Pulmonary artery endothelial cell (primary cell): ENCODE data around the gene SMG9. TPM values are rescaled to one million over a fixed set of nuclear protein-coding genes. Genes with fewer than 3 reads are reported as not detected.

Source experiments
- DNase-seq: peaks from one replicate; pipeline ENCODE4 v3.0.0-alpha.2; 2011; ENCODE audit warnings: low read depth, low spot score
- total RNA-seq: library from RNA; depleted of rRNA; stranded (reverse); fragments of >200 nt; gene quantifications from 2 replicates; pipeline ENCODE4 v1.2.3, GENCODE V29; 2014

The SMG9 gene
- total RNA-seq, 1 donor from 2014 or later, result 5.9 TPM

- no peak for DNase-seq
Observed at GRCh38 chr19:43754253-43754502, 584 bp downstream of the SMG9 start.

DNA sequence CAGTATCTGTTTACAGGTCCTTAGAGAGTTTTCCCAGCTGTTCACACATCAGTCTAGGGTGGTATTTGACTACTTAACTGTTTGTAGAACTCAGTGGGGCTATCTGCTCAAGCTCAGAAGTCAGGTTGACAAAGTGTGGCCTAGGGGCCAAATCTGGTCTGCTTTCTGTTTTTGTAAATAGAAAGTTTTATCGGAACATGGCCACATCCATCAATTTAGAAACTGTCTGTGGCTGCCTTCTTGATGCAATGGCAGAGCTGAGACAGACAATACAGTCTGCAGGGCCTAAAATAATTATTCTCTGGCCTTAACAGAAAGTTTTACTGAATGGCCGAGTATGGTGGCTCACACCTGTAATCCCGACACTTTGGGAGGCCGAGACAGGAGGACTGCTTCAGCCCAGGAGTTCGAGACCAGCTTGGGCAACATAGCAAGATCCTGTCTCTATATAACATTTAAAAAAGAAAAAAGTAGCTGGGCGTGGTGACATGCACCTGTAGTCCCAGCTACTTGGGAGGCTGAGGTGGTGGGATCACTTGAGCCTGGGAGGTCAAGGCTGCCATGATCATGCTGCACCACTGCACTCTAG is 2.4 kb downstream of the SMG9 start:
- no peak for DNase-seq

DNA sequence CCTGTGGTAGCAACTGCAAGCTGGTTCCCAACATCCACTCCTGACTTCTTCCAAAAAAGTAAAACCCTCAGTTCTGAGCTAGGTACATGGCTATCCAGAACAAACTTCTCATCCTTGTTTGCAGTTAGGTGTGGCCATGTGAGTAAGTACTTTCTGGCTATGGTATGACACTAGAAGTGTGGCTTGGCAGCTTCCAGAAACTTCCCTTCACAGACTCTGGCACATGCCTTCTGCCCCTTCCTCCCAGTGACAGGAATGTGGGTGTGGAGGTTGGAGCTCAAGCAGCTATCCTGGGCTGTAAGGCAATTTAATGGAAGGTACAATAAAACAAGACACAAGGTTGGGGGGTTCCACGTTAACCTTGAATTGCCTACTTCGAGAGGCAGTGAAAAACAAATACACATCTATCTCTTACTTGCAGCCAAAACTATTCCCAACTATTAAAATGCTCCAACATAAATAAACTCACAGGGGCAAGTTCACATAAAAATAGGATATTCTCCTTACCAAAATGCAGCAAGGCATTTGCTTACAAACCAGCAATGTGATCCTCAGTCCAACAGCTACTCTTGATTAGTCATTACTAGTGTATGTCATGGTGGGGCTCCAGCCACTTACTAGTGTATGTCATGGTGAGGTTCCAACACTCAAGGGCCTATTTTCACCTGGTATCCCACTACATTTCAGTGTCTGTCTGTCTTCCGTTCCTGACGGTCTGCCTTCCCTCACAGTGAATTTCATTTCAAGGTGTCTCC is 3.1 kb downstream of the SMG9 start:
- no peak for DNase-seq

DNA sequence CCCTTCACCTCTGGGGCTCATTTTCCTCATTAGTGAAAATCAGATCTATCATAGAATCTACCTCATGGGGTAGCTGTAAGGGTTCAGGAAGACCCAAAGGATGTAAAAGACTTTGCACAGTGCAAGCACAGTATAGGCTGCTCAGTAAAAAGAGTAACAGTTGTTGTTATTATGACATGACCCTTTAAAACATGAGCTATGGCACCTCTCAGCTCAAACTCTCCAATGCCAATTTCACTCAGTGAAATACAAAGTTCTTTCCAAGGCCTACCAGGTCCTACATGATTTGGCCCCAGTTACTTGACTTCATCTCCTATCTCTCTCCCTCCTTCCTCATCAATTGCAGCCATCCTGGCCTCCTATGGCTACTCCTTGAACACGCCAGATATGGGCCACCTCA is 4.9 kb downstream of the SMG9 start:
- no peak for DNase-seq

DNA sequence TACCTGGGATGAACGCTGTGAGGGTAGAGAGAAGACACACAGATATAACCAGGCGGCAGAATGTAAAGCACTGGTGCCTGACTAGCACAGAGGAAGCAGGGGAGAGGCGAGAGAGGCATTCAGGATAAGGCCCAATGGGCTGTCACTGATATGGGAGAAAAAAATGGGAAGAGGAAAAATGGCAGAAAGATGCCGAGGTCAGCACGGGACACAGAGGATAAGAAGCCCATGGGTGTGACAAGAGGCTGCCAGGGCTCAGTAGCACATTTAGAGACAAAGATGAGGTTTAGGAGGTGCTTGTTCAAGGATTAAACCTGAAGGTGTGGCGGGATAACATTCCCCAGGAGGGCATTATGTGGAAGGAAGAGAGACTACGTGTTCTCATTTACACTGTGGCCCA is 5.6 kb downstream of the SMG9 start:
- no peak for DNase-seq

DNA sequence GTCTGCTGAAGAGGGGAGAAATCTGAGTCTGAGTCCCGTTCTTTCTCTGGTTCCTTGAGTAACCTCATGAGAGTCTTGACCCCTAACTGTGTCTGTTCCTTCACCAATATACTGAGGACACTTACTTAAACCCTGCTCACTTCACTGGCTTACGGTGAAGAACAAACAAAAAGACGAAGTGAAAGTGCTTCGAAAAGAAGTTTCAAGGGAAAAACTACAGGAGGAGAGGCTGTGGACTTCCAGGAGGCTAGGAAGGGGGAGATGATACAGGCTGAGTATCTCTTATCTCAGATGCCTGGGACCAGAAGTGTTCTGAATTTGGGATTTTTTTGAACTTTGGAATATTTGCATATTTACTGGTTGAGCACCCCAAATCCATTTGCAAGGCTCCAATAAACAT is 6.1 kb downstream of the SMG9 start:
- DNase-seq, result no peak

GRCh38 chr19:43748205-43748594 is 6.6 kb downstream of the SMG9 start:
- DNase-seq, result no peak

- no peak for DNase-seq
Observed at GRCh38 chr19:43747557-43748204, 7.1 kb downstream of the SMG9 start.

DNA sequence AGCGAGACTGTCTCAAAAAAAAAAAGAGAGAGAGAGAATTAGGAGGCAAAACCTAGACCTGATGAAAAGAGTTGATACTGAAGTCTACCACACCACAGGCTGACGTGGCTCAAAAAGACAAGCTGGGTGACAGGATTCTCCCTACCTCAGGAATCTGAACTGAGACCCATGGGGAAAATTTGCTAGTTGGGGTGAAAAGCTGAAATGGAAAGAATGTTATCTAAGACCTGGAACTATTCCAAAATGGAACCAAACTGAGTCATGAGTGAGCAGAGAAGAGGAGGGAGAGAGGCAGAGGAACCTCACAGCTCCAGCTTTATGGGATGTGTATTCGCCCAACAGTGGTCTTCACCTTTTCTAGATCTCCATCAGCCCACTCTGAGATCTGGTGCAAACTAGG is 11.7 kb downstream of the SMG9 start:
- no peak for DNase-seq

DNA sequence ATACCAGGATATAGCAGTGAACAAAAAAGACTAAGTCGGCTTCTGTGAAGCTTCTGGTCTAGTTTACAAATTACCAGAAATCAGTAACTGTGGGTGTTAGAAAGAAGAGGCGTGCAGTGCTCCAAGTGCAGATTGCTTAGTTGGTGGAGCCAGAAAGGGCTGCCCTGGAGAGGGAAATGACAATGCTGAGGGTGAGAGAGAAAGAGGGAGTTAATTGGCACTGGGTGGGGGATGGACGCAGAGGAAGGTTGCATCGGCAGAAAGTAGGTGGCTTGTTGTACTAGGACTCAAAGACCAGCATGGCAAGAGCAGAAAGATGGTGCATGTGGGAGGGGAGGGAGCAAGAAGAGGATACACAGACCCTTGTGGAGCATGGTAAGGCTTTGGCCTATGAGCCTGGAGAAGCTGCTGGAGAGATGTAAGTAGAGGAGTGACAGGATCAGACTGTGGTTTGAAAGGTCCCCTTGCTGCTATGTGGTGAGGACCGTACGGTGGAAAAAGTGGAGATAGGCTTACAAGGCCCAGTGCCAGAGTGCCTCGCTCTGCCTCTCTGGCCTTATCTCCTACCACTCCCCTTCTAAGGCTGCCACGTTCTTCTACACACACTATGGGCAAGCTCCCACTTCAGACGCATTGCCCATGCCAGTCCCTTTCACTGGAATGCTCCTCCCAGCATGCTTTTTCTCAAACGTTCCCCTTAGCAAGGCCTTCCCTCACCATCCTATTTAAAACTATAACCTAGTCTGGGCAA is 13.5 kb downstream of the SMG9 start:
- DNase-seq, result no peak

- no peak for DNase-seq
Observed at GRCh38 chr19:43739439-43740235, 15.1 kb downstream of the SMG9 start.

- no peak for DNase-seq
Observed at GRCh38 chr19:43738780-43739211, 16.0 kb downstream of the SMG9 start.

DNA sequence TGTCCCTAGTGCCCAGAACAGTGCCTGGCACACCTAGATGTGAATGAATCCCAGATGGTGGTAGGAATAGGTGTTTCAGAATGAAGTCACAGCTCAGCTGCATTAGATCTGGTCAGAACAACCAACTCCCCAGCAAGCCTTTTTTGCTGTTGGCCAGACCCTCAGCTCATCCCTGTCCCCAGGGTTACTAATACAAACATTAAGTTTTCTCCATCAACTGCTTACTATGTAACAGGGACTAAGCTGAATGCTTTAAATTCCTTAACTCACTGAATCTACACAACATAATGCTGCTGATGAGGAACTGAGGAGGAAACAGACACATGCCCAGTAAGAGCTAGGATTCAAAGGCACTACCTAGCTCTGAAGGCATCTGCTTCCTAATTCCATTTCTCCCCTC is 18.8 kb downstream of the SMG9 start:
- no peak for DNase-seq

GRCh38 chr19:43735013-43735412 is 19.7 kb downstream of the SMG9 start:
- DNase-seq, result no peak

DNA sequence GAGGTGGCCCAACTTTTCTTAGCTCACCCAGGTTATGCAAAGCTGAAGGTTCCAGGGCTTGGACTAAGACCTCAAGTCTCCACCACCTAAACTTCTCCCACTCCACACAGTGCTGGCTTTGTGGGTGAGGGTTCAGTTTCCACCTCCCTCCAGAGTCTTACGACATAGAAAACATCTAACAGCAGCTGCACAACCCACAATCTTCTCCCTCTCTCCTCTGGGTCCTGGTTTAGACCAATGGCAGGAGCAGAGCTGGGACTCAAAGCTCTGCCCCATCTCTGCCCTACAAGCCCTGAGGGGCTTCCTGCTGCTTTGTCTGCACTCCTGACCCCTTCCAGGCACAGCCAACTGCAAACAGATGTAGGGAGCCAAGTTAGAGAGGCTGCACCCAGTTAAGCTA is 22.9 kb downstream of the SMG9 start:
- no peak for DNase-seq

GRCh38 chr19:43731346-43731745 is 23.4 kb downstream of the SMG9 start:
- no peak for DNase-seq

DNA sequence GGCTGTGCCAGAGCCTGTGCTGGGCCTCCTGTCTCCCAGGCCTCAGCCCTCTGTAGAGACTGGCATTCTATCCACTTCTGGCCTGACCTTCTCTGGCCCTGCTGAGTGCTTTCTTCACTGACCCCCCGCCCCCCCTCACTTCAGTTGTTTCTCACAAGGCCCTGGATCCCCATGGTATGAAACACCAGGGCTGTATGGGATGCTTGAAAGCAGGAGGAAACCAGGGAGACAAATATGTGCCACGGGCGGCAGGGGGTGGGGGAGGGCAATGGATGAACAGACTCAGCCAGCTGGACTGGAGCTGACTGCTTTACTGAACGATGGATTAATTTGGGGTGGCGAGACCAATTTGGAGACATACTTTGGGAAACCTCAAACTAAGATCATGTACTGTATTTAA is 24.8 kb downstream of the SMG9 start:
- DNase-seq, result no peak

DNA sequence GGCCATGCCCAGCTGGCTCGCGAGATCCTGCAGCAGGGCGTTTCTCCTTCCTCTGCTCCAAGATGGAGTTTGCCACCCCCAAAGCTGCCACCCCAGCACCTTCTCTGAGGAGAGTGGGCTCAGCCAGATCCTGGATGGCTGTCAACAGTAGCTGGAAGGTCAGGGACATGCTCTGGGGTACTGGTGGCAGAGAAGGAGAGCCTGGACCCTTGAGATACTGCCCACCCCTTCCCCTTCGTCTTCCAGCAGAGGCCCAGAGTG is 27.2 kb downstream of the SMG9 start:
- DNase-seq, result no peak

GRCh38 chr19:43726736-43727592 is 27.8 kb downstream of the SMG9 start:
- no peak for DNase-seq

DNA sequence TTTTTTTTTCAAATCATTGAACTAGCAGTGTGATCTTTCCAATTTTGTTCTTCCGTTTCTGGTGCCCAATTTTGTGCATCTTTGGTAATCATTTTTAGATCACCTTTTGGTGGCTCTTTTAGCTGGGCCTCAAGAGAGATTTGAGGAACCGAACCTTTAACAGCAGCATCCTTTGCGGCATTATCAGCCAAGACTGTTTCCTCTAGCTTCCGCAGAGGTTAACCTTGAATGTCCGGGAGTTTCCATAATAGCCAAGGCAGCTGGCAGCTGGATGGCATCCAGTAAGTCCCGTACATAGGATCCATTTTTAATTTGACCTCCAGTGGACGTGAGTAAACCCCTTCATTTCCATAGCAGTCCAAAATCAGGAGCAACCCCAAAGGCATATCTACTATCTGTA is 29.3 kb downstream of the SMG9 start:
- DNase-seq, result peak; percentile 53

DNA sequence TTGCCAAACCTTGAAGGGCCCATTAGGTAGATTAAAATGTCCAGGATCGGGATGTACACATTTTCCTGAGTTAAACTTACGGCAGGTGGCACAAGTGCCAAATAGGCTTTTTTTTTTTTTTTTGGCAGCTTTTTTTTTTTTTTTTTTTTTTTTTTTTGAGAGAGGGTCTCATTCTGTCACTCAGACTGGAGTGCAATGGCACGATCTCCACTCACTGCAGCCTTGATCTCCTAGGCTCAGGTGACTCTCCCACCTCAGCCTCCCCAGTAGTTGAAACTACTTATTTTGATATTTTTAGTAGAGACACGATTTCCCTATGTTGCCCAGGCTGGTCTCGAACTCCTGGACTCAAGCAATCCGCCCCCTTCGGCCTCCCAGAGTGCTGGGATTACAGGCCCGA is 29.9 kb downstream of the SMG9 start:
- no peak for DNase-seq
